HPDE6-E6E7 (cell line): ENCODE data around the gene AKAP8L.

Experiments used
- DNase-seq: peaks from one replicate; pipeline ENCODE4 v3.0.0; 2011; ENCODE audit warnings: missing footprints; ENCODE audit errors: extremely low spot score

AKAP8L gene

DNA sequence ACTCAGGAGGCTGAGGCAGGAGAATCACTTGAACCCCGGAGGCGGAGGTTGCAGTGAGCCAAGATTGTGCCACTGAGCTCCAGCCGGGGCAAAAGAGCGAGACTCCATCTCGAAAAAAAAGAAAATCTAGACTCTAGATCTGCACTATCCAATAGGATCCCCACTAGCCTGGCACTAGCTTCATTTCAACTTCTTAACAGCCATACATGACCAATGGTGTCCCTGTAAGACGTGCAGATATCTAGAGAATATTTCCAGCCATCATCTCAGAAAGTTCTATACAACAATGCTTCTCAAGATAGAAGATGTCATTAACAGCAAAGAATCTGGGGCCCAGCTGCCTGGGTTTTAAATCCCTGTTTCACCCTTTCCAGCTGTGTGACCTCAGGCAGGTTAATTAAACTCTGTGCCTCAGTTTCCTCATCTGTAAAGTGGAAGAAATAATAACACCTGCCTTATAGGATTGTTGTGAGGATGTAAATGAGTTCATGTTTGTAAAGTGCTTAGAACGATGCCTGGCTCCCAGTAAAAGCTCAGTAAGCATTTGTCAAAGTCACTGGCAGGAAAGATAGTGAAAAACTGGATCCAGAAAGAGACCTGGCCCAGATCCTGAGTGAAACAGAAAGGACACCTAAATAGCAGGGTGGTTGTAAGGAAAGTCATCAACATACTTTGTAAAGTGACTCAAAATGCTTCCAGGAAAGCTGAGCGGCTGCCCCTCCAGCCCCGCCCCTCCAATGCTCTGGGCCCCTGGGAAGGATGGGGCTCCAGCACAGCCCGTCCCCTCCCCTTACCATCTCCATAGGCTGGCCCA, 17.4 kb upstream of the AKAP8L start:
- no peak for DNase-seq

DNA sequence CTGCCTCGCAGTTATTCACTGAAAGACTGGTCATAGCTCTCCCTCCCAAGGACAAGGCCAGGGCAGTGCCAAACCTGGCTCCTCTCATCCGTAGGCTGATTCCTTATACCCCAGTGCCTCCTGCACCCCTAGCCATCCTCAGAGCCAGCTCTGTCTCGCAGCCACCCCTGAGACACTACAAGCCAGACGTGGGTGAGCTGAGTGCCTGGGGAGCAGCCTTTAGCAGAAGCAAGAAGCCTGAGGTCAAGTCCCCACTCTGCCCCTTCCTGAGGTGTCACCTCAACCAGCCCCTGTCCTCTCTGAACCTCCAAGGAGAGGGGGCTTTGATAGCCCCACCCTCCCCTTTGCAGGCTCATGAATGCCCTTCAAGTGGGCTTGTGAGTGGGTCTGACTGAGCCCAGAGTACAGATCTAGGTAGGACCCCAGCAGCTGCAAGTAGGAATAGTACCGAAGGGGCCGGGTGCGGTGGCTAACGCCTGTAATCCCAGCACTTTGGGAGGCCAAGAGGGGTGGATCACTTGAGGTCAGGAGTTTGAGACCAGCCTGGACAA, 14.8 kb upstream of the AKAP8L start:
- DNase-seq, result no peak

DNA sequence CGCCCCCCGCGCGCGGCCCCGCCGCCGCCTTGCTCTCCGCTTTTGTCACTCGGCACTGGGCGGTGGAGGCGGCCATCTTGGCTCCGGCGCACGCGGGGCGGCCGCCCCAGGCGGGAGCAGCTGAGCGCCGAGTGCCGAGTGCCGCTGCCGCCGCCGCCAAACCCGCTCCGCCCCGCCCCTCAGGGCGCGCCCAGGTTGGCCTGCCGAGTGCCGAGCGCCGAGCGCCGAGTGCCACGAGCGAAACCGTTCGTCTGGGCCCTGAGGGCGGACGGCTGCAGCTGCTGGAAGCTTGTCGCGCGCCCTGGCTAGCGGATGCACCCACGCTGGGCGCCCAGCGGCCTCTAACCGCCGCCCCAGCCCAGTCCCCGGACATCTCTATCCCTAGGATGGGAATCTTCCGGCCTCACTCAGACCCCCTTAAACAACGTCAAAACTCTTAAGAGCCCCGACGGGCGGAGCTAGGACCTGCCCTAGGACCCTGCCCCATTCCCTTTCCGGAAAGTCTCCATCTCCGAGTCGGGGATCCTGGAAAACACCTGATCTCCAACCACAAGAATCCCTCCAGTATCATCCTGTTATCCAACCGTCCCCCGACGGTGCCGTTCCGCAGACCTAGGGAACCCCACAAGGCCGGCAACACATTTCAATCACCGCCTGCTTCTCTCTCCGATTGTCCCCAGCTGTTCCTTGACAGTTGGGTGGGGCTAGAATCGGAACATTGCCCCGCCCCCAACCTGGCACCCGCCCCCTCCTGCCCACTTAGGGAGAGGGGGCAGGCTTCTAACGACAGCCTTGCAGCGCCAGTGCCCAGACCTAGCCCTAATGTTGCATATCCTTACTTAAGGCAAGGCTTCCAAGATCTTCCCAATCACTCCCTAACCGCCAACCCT, 14.1 kb upstream of the AKAP8L start:
- DNase-seq, result peak; percentile 93

DNA sequence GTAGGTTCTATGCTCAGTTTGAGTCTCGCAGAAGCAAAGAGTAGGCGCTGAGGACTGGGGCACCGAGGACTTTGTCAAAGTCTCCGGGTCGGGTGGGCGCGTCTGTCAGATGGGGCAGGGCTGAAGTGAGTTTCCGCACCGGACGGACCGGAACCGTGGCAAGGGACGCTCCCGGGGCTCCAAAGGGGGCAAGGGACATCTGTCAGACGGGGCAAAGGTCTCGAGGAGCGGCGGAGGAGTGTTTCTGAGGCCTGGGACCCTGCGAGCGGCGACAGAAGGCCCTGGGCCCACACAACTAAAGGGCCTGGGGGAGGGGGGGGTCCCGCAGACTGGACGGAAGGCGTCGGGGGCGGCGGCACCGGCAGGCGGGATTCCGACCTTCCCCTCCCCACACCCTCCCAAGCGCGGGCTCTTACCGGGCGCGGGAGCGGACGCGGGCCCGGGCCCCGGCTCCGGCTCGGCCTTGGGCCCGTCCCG, 13.3 kb upstream of the AKAP8L start:
- no peak for DNase-seq

DNA sequence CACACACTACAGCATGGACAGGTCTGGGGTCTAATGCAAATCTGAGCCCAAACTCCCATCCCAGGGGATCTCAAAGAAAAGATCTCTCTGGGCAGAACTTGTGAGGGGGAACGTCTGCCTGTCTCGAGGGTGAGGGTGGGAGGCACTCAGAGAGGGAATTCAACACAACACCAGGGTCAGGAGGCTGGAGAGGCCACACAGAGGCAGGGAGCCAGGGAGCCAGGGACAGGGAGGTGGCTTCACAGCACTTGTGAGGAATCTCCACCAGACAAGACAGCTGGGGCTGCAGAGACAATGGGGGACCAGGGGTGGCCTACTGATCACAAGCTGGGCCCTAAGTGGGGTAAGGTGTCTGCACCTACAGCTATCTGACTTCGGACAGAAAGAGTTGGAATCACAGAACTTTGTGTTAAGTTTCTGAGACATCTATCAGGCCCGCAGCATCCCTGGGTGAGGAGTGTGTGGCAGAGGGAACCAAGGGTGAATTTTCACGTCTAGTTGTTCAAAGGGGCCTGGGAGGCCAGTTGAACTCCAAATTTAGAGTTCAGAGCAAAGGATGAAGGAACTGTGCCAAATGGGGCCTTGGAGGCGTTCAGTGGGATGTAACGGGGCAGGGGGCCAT, 12.7 kb upstream of the AKAP8L start:
- DNase-seq, result no peak

DNA sequence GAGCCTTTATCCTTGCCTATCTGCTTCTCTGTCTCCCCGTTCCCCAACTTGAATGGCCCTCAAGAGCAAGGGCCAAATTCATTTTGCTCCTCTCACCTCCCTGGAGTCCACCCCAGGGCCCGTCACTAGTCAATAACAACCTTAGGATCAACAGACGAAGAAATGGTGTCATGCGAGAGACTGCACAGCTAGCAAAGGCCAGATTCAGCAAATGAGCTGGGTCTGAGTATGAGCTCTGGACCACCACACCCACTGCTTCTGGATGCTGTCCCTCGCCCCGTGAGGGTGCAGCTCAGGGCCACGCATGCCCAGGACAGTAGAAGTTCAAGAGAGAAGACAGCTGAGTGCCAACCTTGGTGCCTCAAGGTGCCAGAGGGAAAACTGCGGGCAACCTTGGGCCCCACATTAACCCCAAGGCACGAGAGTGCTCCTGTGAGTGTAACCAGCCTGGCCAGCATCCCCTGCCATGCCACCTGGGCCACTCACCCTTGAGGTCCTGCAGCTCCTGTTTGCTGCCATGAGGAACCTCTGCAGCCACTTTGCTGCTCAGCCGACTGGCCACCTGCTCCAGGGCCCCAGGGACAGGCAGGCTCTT, 11.8 kb upstream of the AKAP8L start:
- DNase-seq, result no peak

DNA sequence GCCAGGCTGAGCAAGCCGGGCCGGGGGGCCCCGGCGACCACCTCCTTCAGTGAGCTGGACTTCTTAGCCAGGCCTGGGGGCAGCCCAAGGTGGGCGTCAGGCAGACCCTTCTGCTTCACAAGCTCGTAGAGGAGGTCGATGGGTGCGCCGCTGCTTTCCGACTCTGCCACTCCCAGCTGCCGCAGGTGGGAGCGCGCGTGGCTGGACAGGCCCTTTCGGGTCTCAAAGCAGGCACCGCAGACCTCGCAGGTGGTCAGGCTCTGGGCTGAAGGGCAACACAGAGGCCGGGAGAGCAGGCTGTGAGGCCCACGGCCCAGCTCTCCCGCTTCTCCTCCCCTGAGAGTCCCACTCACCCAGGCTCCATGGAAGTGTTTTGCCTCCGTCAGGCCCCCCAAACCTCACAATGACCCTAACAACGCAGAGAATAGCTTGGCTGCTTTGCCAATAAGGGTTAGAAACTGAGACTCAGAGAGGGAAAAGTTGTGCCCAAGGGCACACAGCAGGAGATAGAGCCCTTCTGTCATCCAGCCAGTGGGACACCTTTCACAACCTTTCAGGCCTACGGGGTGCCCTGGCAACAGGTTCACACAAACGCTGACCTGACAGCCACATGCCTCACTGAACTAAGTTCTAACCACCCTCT, 11.2 kb upstream of the AKAP8L start:
- no peak for DNase-seq

DNA sequence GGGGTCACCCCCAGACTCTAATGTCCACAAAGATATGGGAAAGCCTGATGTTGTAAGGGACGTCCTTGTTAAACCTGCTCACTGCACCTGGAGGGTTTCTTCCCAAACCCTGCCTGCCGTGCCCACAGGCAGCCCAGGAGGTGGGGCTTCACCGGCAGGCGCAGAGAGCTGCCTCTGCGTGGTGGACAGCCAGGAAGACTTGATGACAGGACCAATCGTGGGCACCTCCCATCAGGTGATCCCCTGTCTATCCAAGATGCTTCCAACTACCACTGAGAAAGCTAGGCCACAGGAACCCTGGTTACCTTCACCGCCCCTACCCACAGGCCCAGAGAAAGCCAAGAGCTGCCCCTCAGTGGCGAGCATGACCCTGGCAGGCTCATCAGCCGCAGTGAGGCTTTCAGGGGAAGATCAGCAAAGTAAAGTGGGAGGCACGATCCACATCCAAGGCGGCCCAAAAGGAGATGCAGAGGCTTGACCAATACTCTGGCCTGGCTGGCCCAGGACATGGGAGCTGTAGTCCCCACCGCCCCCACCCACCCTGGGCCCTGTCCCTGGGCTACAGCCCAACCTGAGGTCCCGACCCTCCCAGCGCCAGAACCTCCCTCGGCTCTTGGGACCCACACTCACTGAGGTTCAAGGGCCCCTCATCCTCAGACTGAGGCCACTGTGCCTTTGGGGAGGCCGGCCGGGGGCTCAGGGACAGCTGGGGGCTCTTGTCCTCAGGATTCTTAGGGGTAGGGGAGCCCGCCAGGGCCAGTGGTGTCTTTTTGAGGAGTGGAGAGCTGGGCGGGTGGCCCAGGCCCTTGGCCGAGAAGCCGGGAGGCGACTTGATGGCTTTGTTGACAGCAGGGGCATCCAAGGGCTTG, 10.4 kb upstream of the AKAP8L start:
- no peak for DNase-seq

DNA sequence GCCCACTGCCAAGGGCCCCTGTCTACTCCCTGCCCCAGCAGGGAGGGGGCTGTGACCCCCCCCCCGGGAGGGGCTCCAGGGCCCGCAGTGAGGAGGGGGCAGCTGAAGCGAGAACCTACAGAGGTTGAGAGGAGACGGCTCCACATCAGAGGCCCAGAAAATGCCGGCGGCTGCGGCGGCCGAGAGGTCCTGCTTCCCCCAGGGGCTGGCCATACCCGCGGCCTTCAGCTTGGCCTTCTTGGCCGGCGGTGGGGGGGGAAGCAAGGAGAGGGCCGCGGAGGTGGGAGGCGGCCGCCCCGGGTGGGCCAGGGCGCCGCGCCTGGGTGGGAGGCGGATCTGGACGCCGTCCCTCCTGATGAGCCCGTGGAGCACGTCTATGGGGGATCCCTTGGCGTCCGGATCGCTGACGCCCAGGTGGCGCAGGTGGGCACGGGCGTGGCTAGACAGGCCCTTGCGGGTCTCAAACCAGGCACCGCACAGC, 9.2 kb upstream of the AKAP8L start:
- DNase-seq, result no peak

DNA sequence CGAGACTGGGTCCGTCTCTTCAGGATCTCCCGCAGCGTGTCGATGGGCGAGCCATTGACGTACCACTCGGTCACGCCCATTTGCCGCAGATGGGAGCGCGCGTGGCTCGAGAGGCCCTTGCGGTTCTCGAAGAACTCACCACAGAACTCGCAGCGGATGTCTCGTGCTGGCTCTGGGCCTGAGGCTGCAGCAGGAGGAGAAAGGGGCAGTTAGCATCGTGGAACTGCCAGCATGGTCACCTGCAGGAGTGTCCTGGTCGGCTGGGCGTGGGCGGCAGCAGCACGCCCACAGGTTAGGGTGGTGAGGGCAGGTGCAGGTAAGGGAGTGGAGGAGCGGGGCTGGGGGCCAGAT, 8.5 kb upstream of the AKAP8L start:
- DNase-seq, result no peak

DNA sequence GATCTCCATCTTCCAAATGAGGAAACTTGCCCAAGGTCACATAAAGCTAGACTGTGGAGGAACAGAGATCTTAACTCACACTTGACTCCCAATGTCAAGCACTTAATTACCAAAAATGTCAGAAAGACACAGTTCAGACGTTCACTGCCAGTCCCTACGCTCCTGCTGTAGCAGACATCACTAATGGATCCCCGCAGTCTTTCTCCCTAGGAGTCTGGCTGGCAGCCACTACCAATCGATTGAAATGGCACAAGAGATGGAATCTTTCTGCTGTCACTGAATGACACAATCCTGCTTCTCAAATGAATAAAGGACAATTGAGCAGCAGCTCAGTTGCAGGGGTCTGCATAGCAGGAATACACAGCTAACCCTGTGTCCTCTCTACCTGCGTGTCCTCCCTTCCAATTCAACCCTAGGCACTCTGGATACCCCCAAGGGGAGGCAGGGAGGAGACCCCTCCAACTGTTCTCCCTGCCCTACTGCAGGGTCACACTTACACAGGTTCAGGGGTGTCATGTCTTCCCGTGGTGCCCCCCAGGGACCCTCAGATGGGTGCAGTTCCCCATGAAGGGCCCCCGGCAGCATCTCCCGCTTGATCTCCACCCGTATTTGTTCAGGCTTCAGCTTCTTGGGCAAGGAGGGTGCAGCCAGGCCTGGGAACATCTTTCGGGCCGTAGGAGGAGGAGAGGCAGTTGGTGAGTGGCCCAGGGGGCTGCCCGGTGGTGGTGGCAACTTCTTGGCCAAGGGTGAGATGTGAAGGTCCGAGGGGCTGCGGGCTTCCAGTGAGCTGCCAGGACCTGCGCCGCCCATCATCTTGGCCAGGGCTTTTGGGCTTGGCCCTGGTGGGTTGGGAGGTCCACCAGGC, 7.9 kb upstream of the AKAP8L start:
- DNase-seq, result no peak

DNA sequence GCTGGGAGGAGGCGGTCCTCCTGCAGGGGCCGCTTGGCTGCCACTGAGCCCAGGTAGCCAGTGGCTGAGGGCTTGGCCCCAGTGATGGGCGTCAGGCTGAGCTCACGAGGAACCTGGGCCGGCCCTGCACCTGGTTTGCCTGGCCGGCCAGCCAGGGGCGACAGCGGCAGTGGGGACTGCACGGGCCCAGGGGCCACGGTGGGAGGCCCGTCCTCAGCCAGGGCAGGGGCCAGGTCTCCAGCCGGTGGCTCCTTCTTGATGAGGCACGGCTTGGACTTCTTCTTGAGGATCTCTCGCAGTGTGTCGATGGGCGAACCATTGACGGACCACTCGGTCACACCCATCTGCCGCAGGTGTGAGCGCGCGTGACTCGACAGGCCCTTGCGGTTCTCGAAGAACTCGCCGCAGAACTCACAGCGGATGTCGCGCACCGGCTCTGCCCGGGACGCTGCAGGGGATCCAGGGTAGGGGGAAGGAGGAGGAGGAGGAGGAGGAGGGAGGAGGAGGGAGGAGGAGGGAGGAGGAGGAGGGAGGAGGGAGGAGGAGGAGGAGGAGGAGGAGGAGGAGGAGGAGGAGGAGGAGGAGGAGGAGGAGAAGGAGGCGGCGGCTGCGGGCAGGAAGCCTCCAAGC, 6.6 kb upstream of the AKAP8L start:
- DNase-seq, result no peak

DNA sequence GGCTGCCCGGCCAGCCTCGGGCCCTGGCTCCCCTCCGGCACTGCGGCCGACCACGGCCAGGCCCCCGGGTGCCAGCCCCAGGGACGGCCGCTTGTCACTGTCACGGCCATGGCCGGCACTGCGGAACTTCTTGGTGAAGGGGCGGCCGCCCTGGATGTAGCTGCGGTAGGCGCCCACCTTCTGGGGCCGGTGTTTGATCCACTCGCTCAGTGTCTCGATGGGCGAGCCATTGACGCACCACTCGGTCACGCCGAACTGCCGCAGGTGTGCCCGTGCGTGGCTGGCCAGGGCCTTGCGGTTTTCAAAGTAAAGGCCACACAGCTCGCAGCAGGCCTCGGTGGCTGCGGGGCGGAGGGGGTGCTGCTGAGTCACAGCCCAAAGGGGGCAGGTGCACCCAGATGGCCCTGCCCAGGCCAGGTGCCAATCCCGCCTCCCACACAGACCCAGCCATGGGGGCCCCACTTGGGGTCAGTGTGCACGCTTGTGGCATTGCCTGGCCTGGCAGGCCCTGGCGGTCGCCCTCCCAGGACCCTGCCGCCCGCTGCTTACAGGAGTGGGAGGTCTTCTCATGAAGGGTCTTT, 6.0 kb upstream of the AKAP8L start:
- DNase-seq, result no peak

DNA sequence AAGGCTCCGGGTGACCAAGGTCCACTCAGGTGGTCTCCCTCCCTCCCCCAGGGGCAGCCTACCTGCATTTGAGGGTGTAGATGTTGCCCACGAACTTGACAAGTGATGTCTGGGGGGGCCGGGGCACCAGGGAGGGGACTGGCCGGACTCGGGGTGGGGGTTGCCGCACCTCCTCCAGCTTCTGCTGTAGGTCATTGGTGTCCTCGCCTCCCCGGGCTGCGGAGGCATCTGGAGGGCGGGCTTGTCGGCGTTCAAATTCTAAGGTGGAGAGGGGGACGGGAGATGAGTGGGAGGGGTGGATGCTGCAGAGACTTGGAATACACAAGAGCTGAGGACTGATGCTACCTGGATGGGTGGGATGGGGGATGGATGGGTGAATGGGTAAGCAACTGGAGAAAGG, 5.3 kb upstream of the AKAP8L start:
- no peak for DNase-seq

DNA sequence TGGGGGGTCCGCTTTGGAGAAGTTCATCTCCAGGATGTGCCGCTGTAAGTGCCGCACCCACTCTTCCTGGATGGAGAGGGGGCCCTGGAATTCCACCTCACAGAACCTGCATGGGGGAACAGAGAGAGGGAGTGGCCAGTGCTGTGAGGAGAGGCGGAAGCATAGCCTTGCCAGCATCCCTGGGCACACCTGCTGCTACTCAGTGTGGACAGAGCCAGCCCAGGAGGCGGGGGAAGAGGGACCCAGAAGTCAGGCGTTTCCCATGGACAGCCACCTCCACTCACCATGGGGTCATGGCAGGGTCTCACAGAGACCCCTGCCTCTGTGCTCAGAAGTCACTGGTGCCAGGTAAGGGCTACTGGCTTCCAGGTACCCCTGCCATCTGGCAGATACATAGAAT, 4.3 kb upstream of the AKAP8L start:
- DNase-seq, result no peak

DNA sequence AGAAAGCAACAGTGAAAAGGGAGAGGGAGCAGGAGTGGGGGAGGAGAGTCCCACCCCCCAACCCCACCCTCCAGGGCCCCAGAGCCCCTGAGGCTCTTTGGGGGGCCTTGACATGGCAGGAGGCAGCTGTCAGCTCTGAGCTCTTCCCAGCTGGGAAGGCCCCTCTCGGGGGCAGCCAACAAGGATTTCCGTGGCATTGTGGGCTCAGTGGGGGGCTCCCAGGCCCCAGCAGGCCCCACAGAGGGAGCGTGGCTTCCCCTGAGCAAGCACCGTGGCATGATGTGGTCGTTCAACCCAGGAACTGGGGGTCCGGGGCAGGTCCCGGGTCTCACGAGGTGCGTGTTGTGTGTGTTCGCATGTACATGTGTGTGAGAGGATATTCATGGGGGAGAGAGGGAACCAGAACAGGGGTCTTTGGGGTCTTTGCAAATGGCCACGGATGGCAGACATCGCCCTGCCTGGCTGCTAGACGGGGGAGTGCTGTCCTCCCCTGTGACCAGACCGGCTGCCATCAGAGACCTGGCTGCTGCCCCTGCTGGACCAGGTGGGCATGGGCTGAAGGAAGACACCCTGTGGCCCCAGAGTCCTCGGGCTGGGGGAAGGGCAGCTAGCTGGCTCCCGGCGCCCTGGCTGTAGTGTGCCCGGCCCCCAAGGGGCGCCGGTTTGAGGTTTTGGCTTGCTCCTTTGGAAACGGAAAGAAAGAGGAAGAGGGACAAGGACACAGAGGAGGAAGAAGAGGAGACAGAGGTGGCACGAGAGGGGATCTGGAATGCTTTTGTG, 3.7 kb upstream of the AKAP8L start:
- DNase-seq, result no peak

DNA sequence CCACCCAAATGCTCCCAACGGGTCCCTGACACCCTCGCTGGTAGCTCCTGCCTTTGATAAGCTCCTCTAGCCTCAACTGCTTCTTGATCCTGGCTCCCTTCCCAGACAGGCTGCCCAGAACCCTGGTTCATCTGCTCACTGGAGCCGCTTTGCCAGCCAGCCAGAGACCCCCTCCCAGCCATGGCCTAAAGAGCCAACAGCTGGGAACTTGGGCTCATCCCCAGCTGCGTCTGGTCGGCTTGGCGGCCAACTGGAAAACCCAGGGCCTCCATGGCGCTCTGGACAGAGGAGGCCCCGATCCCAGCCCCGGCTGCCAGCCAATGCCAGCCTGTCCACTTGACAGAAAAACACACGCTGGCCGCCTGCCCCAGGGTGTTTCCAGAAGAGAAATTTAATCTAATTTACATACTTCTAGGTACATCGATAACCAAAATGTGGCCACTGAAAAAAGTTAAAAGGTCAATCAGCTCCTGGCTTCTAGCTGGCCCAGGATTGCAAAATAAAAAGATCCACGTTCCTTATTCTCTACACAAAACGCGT, 3.0 kb upstream of the AKAP8L start:
- DNase-seq, result no peak
